Activated T-helper 17 cell treated with anti-CD3 and anti-CD28 coated beads, Interleukin-2, amount 50 U/mL, for 72 hours (primary cell): Measurements from ENCODE around the gene TP73. TPM values are rescaled to one million over a fixed set of nuclear protein-coding genes. Genes with fewer than 3 reads are reported as not detected.
A peak's percentile ranks its signal among the peaks of the same experiment; 100 is the strongest.

Experiments used
- ATAC-seq: fragments of 150-1000 bp; cut with Tn5 transposase; replicated peaks from 2 replicates; pipeline ENCODE4 v1.10.0; 2021; ENCODE audit warnings: mild to moderate bottlenecking, moderate library complexity
- H3K27ac Mint-ChIP-seq: one replicate; pipeline ENCODE4 v1.8.0; 2022; ENCODE audit warnings: mixed read lengths
- H3K27me3 Mint-ChIP-seq: one replicate; pipeline ENCODE4 v1.8.0; 2022; ENCODE audit warnings: mixed read lengths
- H3K36me3 Mint-ChIP-seq: one replicate; pipeline ENCODE4 v1.8.0; 2022; ENCODE audit warnings: low read depth, mild to moderate bottlenecking, mixed read lengths
- H3K4me1 Mint-ChIP-seq: one replicate; pipeline ENCODE4 v1.8.0; 2022; ENCODE audit warnings: mixed read lengths
- H3K4me3 Mint-ChIP-seq: one replicate; pipeline ENCODE4 v1.8.0; 2022; ENCODE audit warnings: mild to moderate bottlenecking, mixed read lengths
- H3K9me3 Mint-ChIP-seq: one replicate; pipeline ENCODE4 v1.8.0; 2022; ENCODE audit warnings: mixed read lengths
- total RNA-seq, 2 donors: library from RNA; stranded (reverse); gene quantifications; one replicate each; pipeline ENCODE4 v1.2.3, GENCODE V29; 2022

Gene TP73
- total RNA-seq, 2 donors from 2014 or later: 0.95 to 1.1 TPM

- ATAC-seq: no peak
- H3K4me1 Mint-ChIP-seq: no peaks in the 10 kb centered on the region
Measured at GRCh38 chr1:3687504-3687903, 35.2 kb downstream of the TP73 start.

GRCh38 chr1:3688356-3689137 lies 36.2 kb downstream of the TP73 start:
- peak; percentile 45 for ATAC-seq
- no peak overlapping the region for H3K4me3 Mint-ChIP-seq

More at GRCh38 chr1:3687504-3687903, 35.2 kb downstream of the TP73 start:
- Mint-ChIP-seq H3K36me3 (no peaks in the 10 kb centered on the region), H3K27me3 (peaks cover 9% of the 10 kb centered on the region), H3K27ac (no peak overlapping the region), H3K4me3 (no peak overlapping the region), H3K9me3 (no peaks in the 10 kb centered on the region)

GRCh38 chr1:3689138-3689750 lies 36.9 kb downstream of the TP73 start:
- no peak overlapping the region for H3K27ac Mint-ChIP-seq
- no peaks in the 10 kb centered on the region for H3K9me3 Mint-ChIP-seq
- no peaks in the 10 kb centered on the region for H3K4me1 Mint-ChIP-seq
- no peak overlapping the region for H3K4me3 Mint-ChIP-seq
- H3K27me3 Mint-ChIP-seq: peaks cover 6% of the 10 kb centered on the region
- H3K36me3 Mint-ChIP-seq: no peaks in the 10 kb centered on the region
- ATAC-seq: no peak

More at GRCh38 chr1:3688356-3689137, 36.2 kb downstream of the TP73 start:
- Mint-ChIP-seq H3K27me3 (peaks cover 6% of the 10 kb centered on the region), H3K9me3 (no peaks in the 10 kb centered on the region), H3K27ac (no peak overlapping the region), H3K4me1 (no peaks in the 10 kb centered on the region), H3K36me3 (no peaks in the 10 kb centered on the region)

GRCh38 chr1:3690282-3691065 lies 38.2 kb downstream of the TP73 start:
- no peaks in the 10 kb centered on the region for H3K4me1 Mint-ChIP-seq
- H3K27me3 Mint-ChIP-seq: peaks cover 6% of the 10 kb centered on the region
- ATAC-seq: no peak
- H3K27ac Mint-ChIP-seq: no peak overlapping the region
- H3K36me3 Mint-ChIP-seq: no peaks in the 10 kb centered on the region
- no peaks in the 10 kb centered on the region for H3K9me3 Mint-ChIP-seq
- H3K4me3 Mint-ChIP-seq: no peak overlapping the region

GRCh38 chr1:3691421-3692204 lies 39.3 kb downstream of the TP73 start:
- no peaks in the 10 kb centered on the region for H3K9me3 Mint-ChIP-seq
- H3K27ac Mint-ChIP-seq: no peak overlapping the region
- no peaks in the 10 kb centered on the region for H3K4me1 Mint-ChIP-seq
- H3K27me3 Mint-ChIP-seq: peaks cover 10% of the 10 kb centered on the region
- H3K36me3 Mint-ChIP-seq: no peaks in the 10 kb centered on the region
- H3K4me3 Mint-ChIP-seq: no peak overlapping the region
- no peak for ATAC-seq

- no peaks in the 10 kb centered on the region for H3K9me3 Mint-ChIP-seq
- ATAC-seq: no peak
- no peak overlapping the region for H3K4me3 Mint-ChIP-seq
- H3K27ac Mint-ChIP-seq: no peak overlapping the region
- no peaks in the 10 kb centered on the region for H3K4me1 Mint-ChIP-seq
- H3K36me3 Mint-ChIP-seq: no peaks in the 10 kb centered on the region
- peaks cover 10% of the 10 kb centered on the region for H3K27me3 Mint-ChIP-seq
Measured at GRCh38 chr1:3692598-3692997, 40.3 kb downstream of the TP73 start.

GRCh38 chr1:3693321-3693720 lies 41.0 kb downstream of the TP73 start:
- Mint-ChIP-seq H3K4me1 (no peaks in the 10 kb centered on the region), H3K27me3 (peaks cover 10% of the 10 kb centered on the region), H3K36me3 (no peaks in the 10 kb centered on the region), H3K4me3 (no peak overlapping the region), H3K9me3 (no peaks in the 10 kb centered on the region), H3K27ac (no peak overlapping the region)
- no peak for ATAC-seq

GRCh38 chr1:3695326-3696217 lies 43.3 kb downstream of the TP73 start:
- Mint-ChIP-seq H3K4me1 (no peaks in the 10 kb centered on the region), H3K36me3 (no peaks in the 10 kb centered on the region), H3K27me3 (peaks cover 10% of the 10 kb centered on the region), H3K27ac (no peak overlapping the region), H3K9me3 (no peaks in the 10 kb centered on the region), H3K4me3 (no peak overlapping the region)
- peak; percentile 51 for ATAC-seq

GRCh38 chr1:3696689-3697088 lies 44.4 kb downstream of the TP73 start:
- H3K9me3 Mint-ChIP-seq: no peaks in the 10 kb centered on the region
- H3K27ac Mint-ChIP-seq: no peak overlapping the region
- peaks cover 10% of the 10 kb centered on the region for H3K27me3 Mint-ChIP-seq
- no peak for ATAC-seq
- H3K4me3 Mint-ChIP-seq: no peak overlapping the region
- H3K36me3 Mint-ChIP-seq: no peaks in the 10 kb centered on the region
- H3K4me1 Mint-ChIP-seq: no peaks in the 10 kb centered on the region

- Mint-ChIP-seq H3K27me3 (peaks cover 7% of the 10 kb centered on the region), H3K36me3 (no peaks in the 10 kb centered on the region), H3K4me3 (no peak overlapping the region), H3K27ac (no peak overlapping the region), H3K9me3 (no peaks in the 10 kb centered on the region), H3K4me1 (no peaks in the 10 kb centered on the region)
- ATAC-seq: no peak
Measured at GRCh38 chr1:3697104-3697503, 44.8 kb downstream of the TP73 start.

GRCh38 chr1:3697810-3698209 lies 45.5 kb downstream of the TP73 start:
- peaks cover 7% of the 10 kb centered on the region for H3K27me3 Mint-ChIP-seq
- H3K4me1 Mint-ChIP-seq: no peaks in the 10 kb centered on the region
- no peaks in the 10 kb centered on the region for H3K36me3 Mint-ChIP-seq
- no peaks in the 10 kb centered on the region for H3K9me3 Mint-ChIP-seq
- H3K4me3 Mint-ChIP-seq: no peak overlapping the region
- no peak for ATAC-seq
- no peak overlapping the region for H3K27ac Mint-ChIP-seq

- Mint-ChIP-seq H3K36me3 (no peaks in the 10 kb centered on the region), H3K4me3 (no peak overlapping the region), H3K9me3 (no peaks in the 10 kb centered on the region), H3K27ac (no peak overlapping the region), H3K27me3 (peaks cover 7% of the 10 kb centered on the region), H3K4me1 (no peaks in the 10 kb centered on the region)
- no peak for ATAC-seq
Measured at GRCh38 chr1:3698660-3699408, 46.5 kb downstream of the TP73 start.

- peaks cover 7% of the 10 kb centered on the region for H3K27me3 Mint-ChIP-seq
- H3K27ac Mint-ChIP-seq: no peak overlapping the region
- H3K9me3 Mint-ChIP-seq: no peaks in the 10 kb centered on the region
- ATAC-seq: no peak
- no peaks in the 10 kb centered on the region for H3K4me1 Mint-ChIP-seq
- no peak overlapping the region for H3K4me3 Mint-ChIP-seq
- no peaks in the 10 kb centered on the region for H3K36me3 Mint-ChIP-seq
Measured at GRCh38 chr1:3699596-3699995, 47.3 kb downstream of the TP73 start.
